ENCODE data around the gene UMOD. TPM values are rescaled to one million over a fixed set of nuclear protein-coding genes. Genes with fewer than 3 reads are reported as not detected.

Gene UMOD
- total RNA-seq: not detected

GRCh38 chr16:20352615-20353014 is at the start of gene UMOD:
Gene UMOD, minus strand, starts transcription at chr16:20352715. Its CDS starts 1,978 bp downstream, at chr16:20350737.
- Histone ChIP-seq H3K36me3 (no peaks in the 10 kb centered on the region), H3K27me3 (no peaks in the 10 kb centered on the region), H3K27ac (no peak within 1 kb of the TSS), H3K9me3 (no peaks in the 10 kb centered on the region), H3K4me3 (replicated peaks in 1 of 3) (no peak within 1 kb of the TSS), H3K4me1 (no peaks in the 10 kb centered on the region)
- TF ChIP-seq, protein P1, sequence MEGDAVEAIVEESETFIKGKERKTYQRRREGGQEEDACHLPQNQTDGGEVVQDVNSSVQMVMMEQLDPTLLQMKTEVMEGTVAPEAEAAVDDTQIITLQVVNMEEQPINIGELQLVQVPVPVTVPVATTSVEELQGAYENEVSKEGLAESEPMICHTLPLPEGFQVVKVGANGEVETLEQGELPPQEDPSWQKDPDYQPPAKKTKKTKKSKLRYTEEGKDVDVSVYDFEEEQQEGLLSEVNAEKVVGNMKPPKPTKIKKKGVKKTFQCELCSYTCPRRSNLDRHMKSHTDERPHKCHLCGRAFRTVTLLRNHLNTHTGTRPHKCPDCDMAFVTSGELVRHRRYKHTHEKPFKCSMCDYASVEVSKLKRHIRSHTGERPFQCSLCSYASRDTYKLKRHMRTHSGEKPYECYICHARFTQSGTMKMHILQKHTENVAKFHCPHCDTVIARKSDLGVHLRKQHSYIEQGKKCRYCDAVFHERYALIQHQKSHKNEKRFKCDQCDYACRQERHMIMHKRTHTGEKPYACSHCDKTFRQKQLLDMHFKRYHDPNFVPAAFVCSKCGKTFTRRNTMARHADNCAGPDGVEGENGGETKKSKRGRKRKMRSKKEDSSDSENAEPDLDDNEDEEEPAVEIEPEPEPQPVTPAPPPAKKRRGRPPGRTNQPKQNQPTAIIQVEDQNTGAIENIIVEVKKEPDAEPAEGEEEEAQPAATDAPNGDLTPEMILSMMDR (IDR thresholded peaks at IDR 0.05): no peak
- TF ChIP-seq POLR2A (IDR thresholded peaks at IDR 0.05): no peak
- 73 to 80% methylated on average over 2 of the region's 2 CpGs for WGBS, 2 donors
- DNase-seq: no peak
- intact Hi-C loops (cut with DNase I): no loop called here

DNA sequence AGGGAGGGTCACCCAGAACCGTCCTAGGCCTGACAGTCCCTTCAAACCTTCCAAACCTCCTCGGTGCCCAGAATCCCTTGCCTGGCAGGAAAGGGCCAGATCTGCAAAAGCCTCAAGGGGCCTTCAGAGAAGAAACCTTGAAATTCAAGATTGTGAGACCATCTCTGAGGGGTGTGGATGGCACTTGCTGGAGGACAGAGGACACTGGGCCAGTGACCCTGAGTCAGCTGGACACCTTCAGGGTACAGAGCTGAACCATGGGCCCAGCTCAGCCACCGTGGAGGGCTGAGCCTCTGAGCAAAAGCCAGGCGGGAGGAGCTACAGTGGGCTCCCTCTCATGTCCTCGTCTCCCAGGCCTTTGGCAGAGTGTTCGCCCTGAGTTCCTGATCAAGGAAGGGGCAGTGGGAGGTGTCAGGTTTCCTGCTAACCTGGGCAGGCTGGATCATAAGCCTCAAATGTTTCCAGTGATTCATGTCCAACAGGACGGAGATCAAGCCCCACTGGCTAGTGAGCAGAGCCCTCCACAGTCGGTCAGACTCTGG is 49.0 kb upstream of the UMOD start:
- H3K27me3 ChIP-seq: no peaks in the 10 kb centered on the region
- H3K9me3 ChIP-seq: no peaks in the 10 kb centered on the region
- H3K36me3 ChIP-seq: no peaks in the 10 kb centered on the region
- WGBS, 2 donors: 66 to 69% methylated on average over 4 to 8 of the region's 8 CpGs
- DNase-seq: peak in 1 of 2 donors; percentile 25
- H3K4me3 ChIP-seq (replicated peaks in 1 of 3): no peak overlapping the region
- H3K27ac ChIP-seq: no peak overlapping the region
- intact Hi-C loops (cut with DNase I): no loop called here
- TF ChIP-seq, protein P1 (IDR thresholded peaks at IDR 0.05): no peak
- no peak for TF ChIP-seq POLR2A (IDR thresholded peaks at IDR 0.05)
- H3K4me1 ChIP-seq: no peaks in the 10 kb centered on the region

DNA sequence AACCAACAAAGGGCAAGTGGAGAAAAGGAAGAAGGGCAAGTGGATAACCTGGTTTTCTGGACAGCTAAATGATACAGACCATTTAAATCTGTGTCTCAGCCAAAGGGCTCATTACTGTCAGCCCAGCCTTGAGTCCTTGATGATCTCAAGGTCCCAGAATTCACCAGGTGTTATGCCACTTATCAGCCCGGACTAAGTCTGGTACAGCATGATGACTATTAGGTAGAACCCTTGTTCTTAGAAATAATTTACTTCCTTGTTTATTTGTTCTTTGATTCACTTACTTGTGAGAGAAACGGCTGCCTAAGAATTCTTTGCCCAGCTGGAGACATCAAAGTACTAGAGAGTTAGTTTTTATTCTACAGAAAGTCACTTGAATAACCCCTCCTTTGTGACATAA is 48.6 kb upstream of the UMOD start:
- Histone ChIP-seq H3K4me3 (replicated peaks in 1 of 3) (no peak overlapping the region), H3K9me3 (no peaks in the 10 kb centered on the region), H3K4me1 (no peaks in the 10 kb centered on the region), H3K27ac (no peak overlapping the region), H3K27me3 (no peaks in the 10 kb centered on the region), H3K36me3 (no peaks in the 10 kb centered on the region)
- intact Hi-C loops (cut with DNase I): no loop called here
- 54 to 61% methylated on average over 2 of the region's 2 CpGs for WGBS, 2 donors
- no peak for DNase-seq
- TF ChIP-seq, protein P1 (IDR thresholded peaks at IDR 0.05): no peak
- no peak for TF ChIP-seq POLR2A (IDR thresholded peaks at IDR 0.05)

DNA sequence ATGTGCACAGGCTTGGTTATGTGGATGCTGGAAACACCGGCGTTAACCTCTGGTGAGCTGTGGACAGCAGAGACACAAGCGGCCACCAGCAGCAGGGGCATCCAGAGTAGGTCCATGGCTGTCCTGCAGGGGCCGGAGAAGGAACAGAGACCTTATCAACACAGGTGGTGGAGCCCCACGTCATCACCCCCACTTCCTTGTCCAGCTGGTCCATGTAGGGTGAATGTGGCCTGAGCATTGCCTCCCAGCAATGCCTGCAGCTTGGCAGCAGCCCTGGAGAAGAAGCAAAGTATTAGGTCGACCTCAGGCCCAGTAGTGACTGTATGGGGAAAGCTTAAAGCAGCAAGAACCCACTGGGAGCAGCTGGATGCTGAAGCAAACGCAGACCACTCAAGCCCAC is 46.7 kb upstream of the UMOD start:
- intact Hi-C loops (cut with DNase I): no loop called here
- Histone ChIP-seq H3K27me3 (no peaks in the 10 kb centered on the region), H3K9me3 (no peaks in the 10 kb centered on the region), H3K27ac (no peak overlapping the region), H3K36me3 (no peaks in the 10 kb centered on the region), H3K4me1 (no peaks in the 10 kb centered on the region), H3K4me3 (replicated peaks in 1 of 3) (no peak overlapping the region)
- 62 to 82% methylated on average over 7 of the region's 7 CpGs for WGBS, 2 donors
- DNase-seq: no peak
- TF ChIP-seq POLR2A (IDR thresholded peaks at IDR 0.05): no peak
- TF ChIP-seq, protein P1 (IDR thresholded peaks at IDR 0.05): no peak

DNA sequence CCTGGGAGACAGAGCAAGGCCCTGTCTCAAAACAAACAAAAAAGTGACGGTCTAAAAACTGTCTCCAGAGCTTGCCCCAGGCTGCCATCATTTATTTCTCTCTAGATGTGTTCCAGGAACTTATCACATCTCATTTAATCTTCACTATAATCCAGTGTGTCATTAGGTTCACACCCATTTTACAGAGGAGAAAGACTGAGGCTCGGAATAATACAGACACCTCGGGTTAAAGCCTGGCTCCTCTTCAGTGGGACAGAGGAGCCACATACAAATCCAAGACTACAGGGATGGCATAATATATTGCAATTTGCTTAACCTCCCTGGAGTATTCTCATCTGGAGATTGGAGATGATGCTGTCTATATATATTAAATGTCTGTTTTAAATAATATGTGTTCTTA is 46.1 kb upstream of the UMOD start:
- H3K36me3 ChIP-seq: no peaks in the 10 kb centered on the region
- no peak overlapping the region for H3K4me3 ChIP-seq (replicated peaks in 1 of 3)
- H3K27ac ChIP-seq: no peak overlapping the region
- H3K9me3 ChIP-seq: no peaks in the 10 kb centered on the region
- 82 to 84% methylated on average over 3 of the region's 3 CpGs for WGBS, 2 donors
- no peak for DNase-seq
- intact Hi-C loops (cut with DNase I): no loop called here
- TF ChIP-seq, protein P1 (IDR thresholded peaks at IDR 0.05): no peak
- TF ChIP-seq POLR2A (IDR thresholded peaks at IDR 0.05): no peak
- no peaks in the 10 kb centered on the region for H3K27me3 ChIP-seq
- no peaks in the 10 kb centered on the region for H3K4me1 ChIP-seq

All from thyroid gland (tissue), 4 donors.